BJ (cell line): ENCODE results near the gene PARK7. TPM values are rescaled to one million over a fixed set of nuclear protein-coding genes. Genes with fewer than 3 reads are reported as not detected.

ENCODE experiments used
- CTCF ChIA-PET: fragments of 350-600 bp; formaldehyde crosslinking; extraction: SDS; loops from one replicate; lab custom pipeline; 2021; ENCODE audit warnings: antibody characterized with exemption, inconsistent platforms; lab: Yijun Ruan, JAX
- POLR2A ChIA-PET: fragments of 300-600 bp; sonication (Branson Sonifier 250); formaldehyde crosslinking; extraction: SDS; loops from one replicate; lab custom pipeline; 2021; ENCODE audit warnings: antibody characterized with exemption; lab: Charles Lee
- DNase-seq: peaks from one replicate; pipeline ENCODE4 v3.0.0-alpha.2; 2011; ENCODE audit warnings: low read depth
- H3K27me3 ChIP-seq: 2 replicates; pipeline ENCODE4 v1.6.0; 2011; ENCODE audit warnings: low read length; ENCODE audit not compliant: control insufficient read depth, insufficient read depth
- H3K36me3 ChIP-seq: 2 replicates; pipeline ENCODE4 v1.5.1; 2011; ENCODE audit warnings: low read length; ENCODE audit not compliant: control insufficient read depth, insufficient read depth
- H3K4me3 ChIP-seq: 2 replicates; pipeline ENCODE4 v1.5.1; 2011; ENCODE audit warnings: low read depth, mild to moderate bottlenecking, control low read depth, low read length
- polyA plus RNA-seq: library from polyadenylated mRNA; depleted of rRNA; stranded (reverse); fragments of >200 nt; gene quantifications from 2 replicates; pipeline ENCODE4 v1.2.3, GENCODE V29; 2011
- TF ChIP-seq, protein P1 (sequence below): IDR thresholded peaks from 2 replicates; pipeline ENCODE4 v1.5.1; 2011; ENCODE audit warnings: low read depth, mild to moderate bottlenecking, control low read depth, inconsistent platforms, low read length, moderate library complexity; ENCODE audit not compliant: insufficient read depth

Gene PARK7
- polyA plus RNA-seq, 1 experiment, result 242 TPM

DNA sequence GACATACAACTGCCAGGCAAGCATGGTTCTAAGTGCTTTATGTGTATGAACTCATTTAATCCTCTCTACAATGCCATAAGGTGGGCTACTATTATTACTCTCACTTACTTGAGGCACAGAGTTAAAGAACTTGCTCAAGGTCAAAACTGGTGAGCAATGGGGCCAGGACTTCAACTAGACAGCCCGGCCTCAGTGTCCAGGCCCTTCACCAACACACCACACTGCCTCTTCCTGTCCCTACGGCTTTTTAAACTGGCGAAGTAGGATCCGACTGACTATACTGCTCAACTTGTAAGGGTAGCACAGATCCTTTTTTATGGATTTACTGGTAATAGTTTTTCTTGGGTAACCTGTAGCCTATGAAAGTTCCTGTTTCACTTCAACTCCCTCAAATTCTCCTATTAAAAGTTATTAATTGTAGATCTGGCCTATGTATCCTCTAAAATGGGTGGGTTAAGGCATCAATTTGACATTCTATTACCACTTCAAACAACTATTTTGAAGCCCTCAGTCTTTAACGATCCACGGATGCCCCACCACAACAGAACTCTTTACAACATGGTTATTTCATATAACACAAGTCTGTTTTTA, 60.3 kb downstream of the PARK7 start:
- Histone ChIP-seq H3K36me3 (no peaks in the 10 kb centered on the region), H3K27me3 (no peaks in the 10 kb centered on the region), H3K4me3 (no peak overlapping the region)
- TF ChIP-seq, protein P1, sequence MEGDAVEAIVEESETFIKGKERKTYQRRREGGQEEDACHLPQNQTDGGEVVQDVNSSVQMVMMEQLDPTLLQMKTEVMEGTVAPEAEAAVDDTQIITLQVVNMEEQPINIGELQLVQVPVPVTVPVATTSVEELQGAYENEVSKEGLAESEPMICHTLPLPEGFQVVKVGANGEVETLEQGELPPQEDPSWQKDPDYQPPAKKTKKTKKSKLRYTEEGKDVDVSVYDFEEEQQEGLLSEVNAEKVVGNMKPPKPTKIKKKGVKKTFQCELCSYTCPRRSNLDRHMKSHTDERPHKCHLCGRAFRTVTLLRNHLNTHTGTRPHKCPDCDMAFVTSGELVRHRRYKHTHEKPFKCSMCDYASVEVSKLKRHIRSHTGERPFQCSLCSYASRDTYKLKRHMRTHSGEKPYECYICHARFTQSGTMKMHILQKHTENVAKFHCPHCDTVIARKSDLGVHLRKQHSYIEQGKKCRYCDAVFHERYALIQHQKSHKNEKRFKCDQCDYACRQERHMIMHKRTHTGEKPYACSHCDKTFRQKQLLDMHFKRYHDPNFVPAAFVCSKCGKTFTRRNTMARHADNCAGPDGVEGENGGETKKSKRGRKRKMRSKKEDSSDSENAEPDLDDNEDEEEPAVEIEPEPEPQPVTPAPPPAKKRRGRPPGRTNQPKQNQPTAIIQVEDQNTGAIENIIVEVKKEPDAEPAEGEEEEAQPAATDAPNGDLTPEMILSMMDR, result no peak
- no peak for DNase-seq
- ChIA-PET POLR2A (no interaction called here), CTCF (no interaction called here)

DNA sequence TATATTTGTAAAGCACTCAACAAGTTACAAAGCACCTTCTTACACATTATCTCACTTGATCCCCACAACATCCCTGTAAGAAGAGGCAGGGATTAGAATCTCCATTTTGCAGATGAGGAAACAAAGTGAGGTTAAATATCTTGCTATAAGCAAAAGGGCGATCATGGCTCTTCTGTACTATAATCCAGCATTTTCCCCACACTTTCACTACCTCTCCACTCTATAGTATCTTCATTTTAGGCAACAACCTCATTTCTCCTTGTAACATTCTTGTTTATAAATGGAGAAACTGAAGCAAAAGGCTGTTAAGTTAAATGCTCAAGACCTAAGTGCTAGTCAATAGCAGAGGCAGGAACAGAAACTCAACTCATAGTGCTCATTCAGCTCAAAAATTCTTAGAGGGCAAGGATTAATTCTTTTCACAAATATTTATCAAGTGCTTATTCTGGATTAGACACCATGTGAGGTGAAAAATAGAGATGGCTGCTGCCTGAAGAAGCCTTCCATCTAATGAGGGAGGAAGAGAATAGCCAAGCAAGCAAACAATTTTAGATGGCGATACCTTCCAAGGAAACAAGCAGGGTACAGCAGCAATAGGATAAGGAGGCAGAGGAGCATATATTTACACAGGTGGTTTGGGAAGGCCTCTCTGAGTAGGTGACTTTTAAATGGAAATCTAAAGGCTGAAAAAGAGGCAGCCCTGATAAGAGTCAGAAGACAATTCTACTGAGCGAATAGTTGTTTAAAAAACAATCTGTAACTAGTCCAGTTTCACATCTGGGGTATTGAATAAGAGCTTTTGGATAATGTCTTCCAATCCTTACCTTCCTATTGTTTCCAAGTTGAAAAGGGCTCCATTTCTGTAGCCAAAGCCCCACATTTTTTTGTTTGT, 61.1 kb downstream of the PARK7 start:
- POLR2A ChIA-PET, result interaction anchor here (0.5 to 0.6 kb wide), 2 partner anchors 192 to 304 kb away, joined by 3 to 4 read pairs; no protein-coding TSS in a partner anchor
- Histone ChIP-seq H3K27me3 (no peaks in the 10 kb centered on the region), H3K36me3 (no peaks in the 10 kb centered on the region), H3K4me3 (no peak overlapping the region)
- no peak for DNase-seq
- CTCF ChIA-PET, result no interaction called here
- TF ChIP-seq, protein P1, result no peak

DNA sequence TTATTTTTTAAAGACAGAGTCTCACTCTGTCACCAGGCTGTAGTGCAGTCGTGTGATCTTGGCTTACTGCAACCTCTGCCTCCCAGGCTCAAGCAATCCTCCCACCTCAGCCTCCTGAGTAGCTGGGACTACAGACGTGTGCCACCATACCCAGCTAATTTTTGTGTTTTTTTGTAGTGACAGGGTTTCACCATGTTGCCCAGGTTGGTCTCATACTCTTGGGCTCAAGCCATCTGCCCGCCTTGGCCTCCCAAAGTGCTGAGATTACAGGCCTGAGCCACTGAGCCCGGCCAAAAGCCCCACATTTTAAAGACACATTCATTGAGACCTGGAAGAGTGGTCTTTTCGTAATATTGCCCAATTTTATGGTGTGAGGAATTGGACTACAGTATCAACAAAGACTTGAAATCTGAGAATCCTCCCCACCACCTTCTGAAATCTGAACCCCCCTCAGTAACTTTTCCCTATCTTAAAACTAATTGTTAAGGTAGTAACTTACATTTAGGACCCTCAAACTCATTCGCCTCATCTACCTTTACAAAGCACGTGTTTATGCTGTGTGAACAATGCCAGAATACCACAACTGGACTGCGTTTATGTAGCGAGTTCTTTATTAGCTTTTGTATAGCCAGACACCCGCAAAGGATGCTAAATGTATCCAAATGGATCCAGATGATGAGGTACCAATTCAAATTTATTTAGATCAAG, 61.9 kb downstream of the PARK7 start:
- DNase-seq, result no peak
- POLR2A ChIA-PET, result interaction anchor here (0.6 kb wide), 1 partner anchor 303 kb away, joined by 4 read pairs; no protein-coding TSS in a partner anchor
- H3K27me3 ChIP-seq, result no peaks in the 10 kb centered on the region
- peak overlapping the region; percentile 68; the same call in 1 of the 2 replicates for H3K4me3 ChIP-seq
- no peaks in the 10 kb centered on the region for H3K36me3 ChIP-seq
- TF ChIP-seq, protein P1, result no peak
- CTCF ChIA-PET, result interaction anchor here (0.6 to 5.9 kb wide), 3 partner anchors 7 to 539 kb away, joined by 3 to 28 read pairs (median 3); no protein-coding TSS in a partner anchor

DNA sequence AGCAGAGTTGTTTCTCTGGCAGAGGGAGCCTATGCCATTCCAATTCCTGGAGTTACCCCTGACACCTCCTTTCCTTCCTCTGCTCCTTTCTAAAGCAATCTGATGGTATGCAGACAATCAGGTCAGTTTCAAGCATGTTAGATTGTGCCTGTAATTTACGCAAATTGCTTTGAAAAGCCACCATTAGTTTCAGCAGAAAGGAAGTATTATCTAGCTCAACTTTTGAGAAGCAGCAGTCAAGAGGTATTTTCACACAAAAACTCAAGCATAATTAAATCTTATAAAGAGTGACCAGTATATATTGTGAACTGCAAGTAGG, 62.4 kb downstream of the PARK7 start:
- Histone ChIP-seq H3K27me3 (no peaks in the 10 kb centered on the region), H3K4me3 (peak overlapping the region; percentile 68), H3K36me3 (no peaks in the 10 kb centered on the region)
- DNase-seq, result no peak
- TF ChIP-seq, protein P1, result no peak
- ChIA-PET CTCF (interaction anchor here (0.6 to 5.9 kb wide), 4 partner anchors 8 to 539 kb away, joined by 3 to 28 read pairs (median 4); no protein-coding TSS in a partner anchor), POLR2A (no interaction called here)
